ENCODE measurements around the gene ATG4C. TPM values are rescaled to one million over a fixed set of nuclear protein-coding genes. Genes with fewer than 3 reads are reported as not detected.

Gene ATG4C
- total and polyA plus RNA-seq, 10 of the 15 experiments (the other 5 are each of a cell fraction or from before 2014, with no cell fraction given): 8.1 to 30.9 (median 18.9) TPM

DNA sequence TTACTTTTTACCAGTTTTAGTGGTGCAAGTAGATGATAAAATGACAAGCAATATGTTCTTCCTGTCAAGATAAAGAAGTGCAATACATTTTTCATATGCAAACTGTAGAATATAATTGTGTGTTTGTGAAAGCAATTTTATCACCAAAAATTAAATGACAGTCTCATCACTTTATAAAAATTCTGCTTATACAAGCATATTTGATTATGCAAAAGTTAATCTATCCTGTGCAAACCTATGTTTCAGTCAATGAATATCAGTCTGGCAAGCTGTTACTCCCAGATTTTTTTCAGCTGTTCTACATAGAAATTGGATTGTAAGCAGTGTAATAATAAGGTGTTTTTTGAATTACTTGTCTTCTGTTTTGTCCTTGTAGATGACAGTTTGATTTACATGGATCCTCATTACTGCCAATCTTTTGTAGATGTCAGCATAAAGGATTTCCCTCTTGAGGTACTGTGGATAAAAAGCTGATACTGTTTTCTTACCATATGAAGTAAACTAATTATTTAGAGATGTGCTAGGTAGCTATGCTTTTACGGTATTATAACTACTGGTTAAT lies 50.5 kb downstream of the ATG4C start:
- H3K27me3 ChIP-seq (replicated peaks in 1 of 2; ENCODE audit: control insufficient read depth in 2 of 2, insufficient read depth in 2 of 2, low read length in 1 of 2): no peaks in the 10 kb centered on the region
- no peaks in the 10 kb centered on the region for H3K9me3 ChIP-seq (replicated peaks; ENCODE audit: control insufficient read depth, insufficient read depth, low read length)
- BruUV-seq (replicated peaks): no TSS peak
- in situ Hi-C loops (cut with MboI) (no loop called here), intact Hi-C loops (cut with micrococcal nuclease; ENCODE audit: unreplicated experiment) (no loop called here)
- H4K20me1 ChIP-seq (ENCODE audit: control insufficient read depth, insufficient read depth): no peaks in the 10 kb centered on the region
- DNase-seq (ENCODE audit: low read depth, low spot score) (no peak), FAIRE-seq (no peak), ATAC-seq (no peak)
- H3K36me3 ChIP-seq (ENCODE audit: control insufficient read depth in 2 of 2, insufficient read depth in 2 of 2, low read length in 1 of 2): no peaks in the 10 kb centered on the region
- ChIA-PET RAD21 (ENCODE audit: unreplicated experiment) (interaction anchor here (1.0 kb wide), 1 partner anchor 24 kb away, joined by 3 read pairs; no protein-coding TSS in a partner anchor), POLR2A (interaction anchor here (0.6 kb wide), 1 partner anchor 431 kb away, joined by 3 read pairs; no protein-coding TSS in a partner anchor), SMC1A (ENCODE audit: uncharacterized antibody, unreplicated experiment) (interaction anchor here (0.9 to 1.1 kb wide), 2 partner anchors 24 to 295 kb away, joined by 3 to 4 read pairs; no protein-coding TSS in a partner anchor), CTCF (interaction anchor here (0.6 to 1.1 kb wide), 3 partner anchors 77 to 1734 kb away, joined by 3 read pairs; no protein-coding TSS in a partner anchor)
- 100% methylated on average over 1 of the region's 1 CpG for WGBS (ENCODE audit: insufficient coverage, insufficient replicate concordance, low lambda C conversion rate, missing lambda C conversion rate)
- H3K79me2 ChIP-seq (ENCODE audit: control insufficient read depth, insufficient read depth, low read length): no peaks in the 10 kb centered on the region
- H3K27ac ChIP-seq (ENCODE audit: control insufficient read depth, insufficient read depth): no peak overlapping the region
- no peak overlapping the region for H3K9ac ChIP-seq (ENCODE audit: control insufficient read depth, insufficient read depth, low read length)
- H2AFZ ChIP-seq (ENCODE audit: control insufficient read depth, low read depth, low read length): no peak overlapping the region
- TF ChIP-seq ZNF274 (IDR thresholded peaks at IDR 0.05; ENCODE audit: insufficient read depth, insufficient read length) (no peak), NRF1 (conservative IDR thresholded peaks at IDR 0.05; ENCODE audit: low read depth, low read length) (no peak), RB1 (IDR thresholded peaks at IDR 0.05; ENCODE audit: borderline replicate concordance) (no peak), ASH2L (IDR thresholded peaks at IDR 0.05; ENCODE audit: borderline replicate concordance, low read depth) (no peak), ZZZ3 (IDR thresholded peaks at IDR 0.05; ENCODE audit: control insufficient read depth, insufficient read length, low read depth) (no peak), PRDM15 (CRISPR knock-in tag; IDR thresholded peaks at IDR 0.05) (no peak), IKZF2 (IDR thresholded peaks at IDR 0.05) (no peak), RAD51 (IDR thresholded peaks at IDR 0.05) (no peak), MXI1 (IDR thresholded peaks at IDR 0.05; ENCODE audit: low read depth, low read length) (no peak)
- TF ChIP-seq, protein P1, sequence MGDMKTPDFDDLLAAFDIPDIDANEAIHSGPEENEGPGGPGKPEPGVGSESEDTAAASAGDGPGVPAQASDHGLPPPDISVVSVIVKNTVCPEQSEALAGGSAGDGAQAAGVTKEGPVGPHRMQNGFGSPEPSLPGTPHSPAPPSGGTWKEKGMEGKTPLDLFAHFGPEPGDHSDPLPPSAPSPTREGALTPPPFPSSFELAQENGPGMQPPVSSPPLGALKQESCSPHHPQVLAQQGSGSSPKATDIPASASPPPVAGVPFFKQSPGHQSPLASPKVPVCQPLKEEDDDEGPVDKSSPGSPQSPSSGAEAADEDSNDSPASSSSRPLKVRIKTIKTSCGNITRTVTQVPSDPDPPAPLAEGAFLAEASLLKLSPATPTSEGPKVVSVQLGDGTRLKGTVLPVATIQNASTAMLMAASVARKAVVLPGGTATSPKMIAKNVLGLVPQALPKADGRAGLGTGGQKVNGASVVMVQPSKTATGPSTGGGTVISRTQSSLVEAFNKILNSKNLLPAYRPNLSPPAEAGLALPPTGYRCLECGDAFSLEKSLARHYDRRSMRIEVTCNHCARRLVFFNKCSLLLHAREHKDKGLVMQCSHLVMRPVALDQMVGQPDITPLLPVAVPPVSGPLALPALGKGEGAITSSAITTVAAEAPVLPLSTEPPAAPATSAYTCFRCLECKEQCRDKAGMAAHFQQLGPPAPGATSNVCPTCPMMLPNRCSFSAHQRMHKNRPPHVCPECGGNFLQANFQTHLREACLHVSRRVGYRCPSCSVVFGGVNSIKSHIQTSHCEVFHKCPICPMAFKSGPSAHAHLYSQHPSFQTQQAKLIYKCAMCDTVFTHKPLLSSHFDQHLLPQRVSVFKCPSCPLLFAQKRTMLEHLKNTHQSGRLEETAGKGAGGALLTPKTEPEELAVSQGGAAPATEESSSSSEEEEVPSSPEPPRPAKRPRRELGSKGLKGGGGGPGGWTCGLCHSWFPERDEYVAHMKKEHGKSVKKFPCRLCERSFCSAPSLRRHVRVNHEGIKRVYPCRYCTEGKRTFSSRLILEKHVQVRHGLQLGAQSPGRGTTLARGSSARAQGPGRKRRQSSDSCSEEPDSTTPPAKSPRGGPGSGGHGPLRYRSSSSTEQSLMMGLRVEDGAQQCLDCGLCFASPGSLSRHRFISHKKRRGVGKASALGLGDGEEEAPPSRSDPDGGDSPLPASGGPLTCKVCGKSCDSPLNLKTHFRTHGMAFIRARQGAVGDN (IDR thresholded peaks at IDR 0.05): no peak
- H3K4me3 ChIP-seq: no peak overlapping the region
- no peak overlapping the region for H3K4me2 ChIP-seq (ENCODE audit: control insufficient read depth, insufficient read depth)
- no peaks in the 10 kb centered on the region for H3K4me1 ChIP-seq (ENCODE audit: control insufficient read depth, insufficient read depth, low read length)
